ENCODE data around the gene PLEK2.

Gene PLEK2

DNA sequence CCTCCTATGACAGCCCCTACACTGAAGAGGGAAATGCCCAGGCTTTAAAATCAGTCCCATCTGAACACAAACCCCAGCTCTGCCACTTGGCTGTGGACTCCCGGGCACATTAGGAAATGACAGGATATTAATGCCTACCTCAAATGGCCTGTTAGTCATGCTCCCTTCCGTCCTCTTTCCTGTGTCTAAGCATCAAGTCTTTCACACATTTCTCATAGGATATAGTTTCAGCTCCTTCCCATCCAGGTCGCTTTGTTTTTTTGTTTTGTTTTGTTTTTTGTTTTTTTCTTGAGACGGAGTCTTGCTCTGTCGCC lies 16.1 kb downstream of the PLEK2 start:
- DNase-seq = no peak

DNA sequence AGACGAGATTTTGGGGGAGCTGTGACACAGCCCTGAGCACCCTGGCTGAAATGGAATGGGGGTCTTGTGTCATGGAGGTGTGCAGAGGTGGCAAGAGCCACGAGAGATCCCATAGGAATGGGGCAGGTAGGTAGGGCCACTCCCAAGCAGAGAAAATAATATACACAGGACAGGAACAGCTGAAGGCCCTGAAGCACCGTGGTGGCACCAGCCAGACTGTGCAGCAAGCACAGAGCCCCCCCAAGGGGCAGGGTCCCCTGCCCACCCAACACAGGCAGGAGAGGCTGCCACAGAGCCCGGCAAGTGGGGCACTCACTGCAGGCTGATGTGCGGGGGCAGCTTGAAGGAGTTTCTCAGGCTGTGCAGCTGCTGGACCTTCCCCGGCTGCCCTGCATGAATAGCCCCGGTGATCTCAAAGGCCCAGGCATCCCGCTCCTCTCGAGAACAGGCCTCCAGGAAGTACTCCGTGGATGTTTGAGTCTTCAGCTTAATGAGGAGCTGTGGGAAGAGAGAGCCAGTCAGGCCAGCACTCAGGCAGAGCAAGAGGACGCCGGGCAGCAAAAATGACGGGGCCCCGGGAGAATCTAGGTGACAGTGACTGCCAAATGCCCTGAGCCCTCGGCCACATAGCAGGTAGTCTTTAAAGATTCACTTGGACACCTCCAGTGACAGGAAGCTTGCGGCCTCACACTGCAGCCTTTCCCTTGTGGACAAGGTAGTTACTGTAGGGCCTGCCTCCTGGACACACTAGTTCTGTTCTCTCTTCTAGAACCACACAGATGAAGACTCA lies 16.7 kb downstream of the PLEK2 start:
- DNase-seq = no peak

DNA sequence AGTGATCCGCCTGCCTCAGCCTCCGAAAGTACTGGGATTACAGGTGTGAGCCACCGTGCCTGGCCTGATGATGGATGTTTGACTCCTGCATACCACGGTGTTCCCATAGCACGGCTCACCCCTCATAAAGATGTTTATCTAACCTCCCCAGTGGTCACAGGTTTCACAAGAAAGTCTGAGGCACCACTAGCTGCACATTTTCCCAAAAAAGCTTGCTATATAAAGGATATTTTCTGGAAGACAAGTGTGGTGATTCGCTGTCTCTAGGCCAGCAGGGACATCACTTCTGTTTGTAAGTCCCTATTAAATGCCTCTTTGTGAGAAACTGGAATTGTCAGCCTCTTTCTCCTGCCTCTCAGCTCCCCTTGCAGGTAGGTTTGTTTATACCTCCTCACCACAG lies 18.3 kb downstream of the PLEK2 start:
- DNase-seq = no peak

DNA sequence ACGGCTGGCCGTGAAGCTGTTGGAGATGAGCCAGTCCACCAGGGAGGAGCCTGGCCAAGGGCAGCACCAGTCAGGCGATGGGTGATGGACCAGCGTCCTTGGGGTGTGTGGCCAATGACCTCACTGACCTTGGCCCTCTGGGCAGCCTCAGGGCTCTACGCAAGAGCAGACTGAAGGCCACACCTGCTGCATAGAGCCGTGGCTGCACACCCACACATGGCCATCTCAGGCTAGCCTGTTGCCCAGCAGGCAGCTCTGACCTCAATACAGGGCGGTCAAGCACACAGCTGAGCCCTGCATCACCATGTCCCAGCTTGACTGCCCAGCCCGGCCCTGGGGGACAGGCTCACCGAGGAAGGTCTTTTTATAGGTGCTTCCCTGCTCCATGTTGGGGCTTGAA lies 19.2 kb downstream of the PLEK2 start:
- no peak for DNase-seq

DNA sequence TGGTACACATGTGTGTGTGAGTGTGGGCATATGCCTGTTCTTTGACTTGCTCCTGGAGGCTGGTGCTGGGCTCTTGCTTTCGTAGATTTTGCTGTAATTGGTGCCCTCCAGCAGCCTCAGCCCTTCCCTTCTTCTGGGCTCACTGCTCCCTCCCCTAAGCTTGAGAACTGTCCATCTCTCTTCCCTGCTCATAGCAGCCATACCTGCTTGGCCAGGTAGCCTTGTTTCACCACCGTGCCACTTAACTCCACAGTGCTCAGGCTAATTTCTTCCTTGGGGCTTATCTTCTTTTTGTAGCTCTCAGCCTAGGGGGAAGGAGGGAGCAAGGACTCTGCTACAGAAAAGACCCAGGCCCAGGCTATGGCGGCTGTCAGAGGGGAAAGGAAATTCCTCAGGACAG lies 19.8 kb downstream of the PLEK2 start:
- no peak for DNase-seq

DNA sequence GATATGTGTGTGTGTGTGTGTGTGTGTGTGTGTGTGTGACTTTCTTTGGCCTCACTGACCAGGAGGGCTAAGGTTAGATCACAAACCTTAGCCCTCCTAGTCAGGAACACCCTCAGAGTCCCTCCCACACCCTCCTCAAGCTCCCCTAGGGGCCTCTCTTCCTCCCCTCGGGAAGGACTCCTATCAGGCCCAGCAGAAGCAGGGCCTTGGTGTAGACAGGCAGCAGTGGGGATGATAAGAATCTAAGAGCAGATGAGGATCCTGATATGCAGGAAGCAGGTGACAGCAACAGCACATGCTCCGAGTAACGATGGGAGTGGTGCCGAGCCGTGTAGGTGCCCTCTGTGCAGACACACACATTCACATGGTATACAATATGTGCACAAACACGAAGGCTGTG lies 20.7 kb downstream of the PLEK2 start:
- no peak for DNase-seq

DNA sequence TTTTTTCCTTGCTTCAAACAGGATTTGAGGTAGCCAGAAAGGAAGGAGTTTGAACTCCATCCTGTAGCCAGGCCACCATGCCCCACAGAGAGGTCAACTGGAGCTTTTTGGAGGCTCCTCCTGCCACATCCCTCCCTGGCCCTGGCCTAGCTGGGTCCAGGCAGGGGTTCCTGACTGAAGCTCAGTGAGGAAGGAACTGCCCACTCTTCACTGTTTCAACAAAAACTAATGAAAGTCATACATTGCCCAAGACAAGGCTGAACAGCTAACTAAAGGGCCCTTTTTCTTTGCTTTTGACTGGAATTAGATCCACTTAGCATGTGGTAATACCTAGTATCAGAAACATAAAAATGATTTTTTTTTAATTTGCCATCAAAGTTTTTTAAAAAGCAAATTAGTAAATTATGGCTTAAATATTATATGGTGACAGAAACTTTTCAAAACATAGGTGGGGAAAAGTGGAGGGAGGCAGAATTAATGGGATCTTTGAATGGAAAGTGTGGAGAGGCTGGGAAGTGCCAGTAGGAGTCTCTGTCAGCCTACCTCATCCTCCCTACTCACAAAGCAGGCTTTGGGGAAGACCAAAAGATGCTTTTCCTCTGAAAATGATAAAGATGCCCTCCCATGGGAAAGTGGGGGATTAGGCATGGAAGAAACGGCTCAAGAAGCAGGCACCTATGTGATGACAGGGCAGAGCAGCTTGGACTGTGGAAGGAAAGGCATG lies 22.0 kb downstream of the PLEK2 start:
- DNase-seq = no peak

DNA sequence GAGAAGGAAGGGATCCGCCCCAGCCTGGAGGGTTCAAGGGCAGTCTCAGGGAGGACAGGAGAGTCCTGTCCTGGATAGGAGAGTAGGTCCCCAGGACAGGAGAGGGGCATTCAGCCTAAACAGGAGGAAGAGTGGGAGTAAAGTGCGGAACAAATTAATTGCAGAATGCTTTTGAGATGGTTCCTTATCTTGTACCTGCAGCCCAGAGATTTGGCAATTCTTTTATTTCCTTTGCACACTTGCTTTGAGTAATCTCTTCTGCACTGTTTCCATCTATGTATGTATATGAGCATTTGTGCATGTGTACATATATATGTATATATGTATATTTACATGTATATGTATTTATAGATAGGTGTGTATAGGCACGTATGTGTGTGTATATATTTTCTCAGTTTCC lies 22.7 kb downstream of the PLEK2 start:
- DNase-seq = no peak

DNA sequence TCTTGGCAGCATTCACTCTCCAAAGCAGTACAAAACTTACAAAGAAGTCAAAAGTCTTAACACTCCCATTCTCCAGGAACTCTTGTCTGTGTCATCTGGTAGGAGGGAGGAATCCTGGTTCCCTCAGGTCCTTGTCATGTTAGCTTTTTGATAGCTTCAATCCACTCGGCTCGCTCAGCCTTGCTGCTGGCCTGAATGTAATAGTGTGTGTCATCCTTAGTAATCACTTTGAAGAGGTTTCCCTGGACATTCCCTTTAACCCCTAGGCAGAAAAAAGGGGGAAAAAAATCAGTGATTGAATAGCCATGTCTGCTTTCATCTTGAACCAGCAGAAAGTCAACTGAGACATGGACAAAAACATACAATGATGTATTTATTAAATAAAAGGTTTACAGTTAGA lies 24.8 kb downstream of the PLEK2 start:
- DNase-seq = no peak

DNA sequence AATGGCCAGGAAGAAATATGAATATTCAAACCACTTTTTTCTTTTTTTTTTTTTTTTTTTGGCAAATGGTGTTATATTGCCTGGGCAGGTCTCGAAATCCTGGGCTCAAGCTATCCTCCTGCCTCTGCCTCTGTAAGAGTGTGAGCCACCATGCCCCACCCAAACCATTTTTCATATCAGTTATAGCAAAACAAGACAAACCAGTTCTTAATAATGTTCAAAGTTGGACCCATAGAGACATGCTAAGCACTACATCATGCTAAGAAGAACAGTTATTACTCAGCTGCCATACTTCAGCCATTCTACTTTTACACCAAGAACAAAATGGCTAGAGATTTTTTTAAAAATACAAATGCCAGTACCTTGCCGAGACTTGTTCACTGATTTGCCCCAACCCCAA lies 26.3 kb downstream of the PLEK2 start:
- no peak for DNase-seq

DNA sequence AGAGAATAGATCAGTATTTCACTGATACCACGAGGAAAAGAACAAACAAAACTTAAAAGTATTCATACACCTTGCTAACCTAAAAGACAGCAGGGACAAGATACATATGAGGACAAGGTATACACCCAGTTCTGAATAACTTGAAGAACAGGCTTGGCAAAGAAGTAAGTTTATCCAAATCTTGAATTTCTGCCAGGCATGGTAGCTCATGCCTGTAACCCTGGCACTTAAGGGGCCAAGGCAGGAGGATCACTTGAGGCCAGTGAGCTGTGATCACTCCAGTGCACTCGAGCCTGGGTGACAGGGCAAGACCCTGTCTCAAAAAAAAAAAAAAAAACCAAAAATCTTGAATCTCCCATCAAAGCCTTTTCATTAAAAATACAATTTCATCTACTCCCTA lies 26.8 kb downstream of the PLEK2 start:
- no peak for DNase-seq

DNA sequence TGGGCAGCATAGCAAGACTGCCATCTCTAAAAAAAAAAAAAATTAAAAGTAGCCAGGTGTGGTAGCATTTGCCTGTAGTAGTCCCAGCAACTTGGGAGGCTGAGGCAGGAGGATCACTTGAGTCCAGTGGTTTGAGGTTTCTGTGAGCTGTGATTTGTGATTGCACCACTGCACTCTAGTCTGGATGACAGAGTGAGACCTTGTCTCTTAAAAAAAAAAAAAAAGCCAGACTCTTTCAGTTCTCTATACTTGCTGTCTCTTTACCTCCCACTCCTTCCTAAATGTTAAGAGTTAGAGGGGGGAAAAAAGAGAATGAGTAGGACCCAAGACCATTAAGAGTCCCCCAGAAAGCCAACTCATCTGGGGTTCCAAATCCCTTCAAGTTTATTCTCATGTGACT lies 34.0 kb downstream of the PLEK2 start:
- DNase-seq = no peak

DNA sequence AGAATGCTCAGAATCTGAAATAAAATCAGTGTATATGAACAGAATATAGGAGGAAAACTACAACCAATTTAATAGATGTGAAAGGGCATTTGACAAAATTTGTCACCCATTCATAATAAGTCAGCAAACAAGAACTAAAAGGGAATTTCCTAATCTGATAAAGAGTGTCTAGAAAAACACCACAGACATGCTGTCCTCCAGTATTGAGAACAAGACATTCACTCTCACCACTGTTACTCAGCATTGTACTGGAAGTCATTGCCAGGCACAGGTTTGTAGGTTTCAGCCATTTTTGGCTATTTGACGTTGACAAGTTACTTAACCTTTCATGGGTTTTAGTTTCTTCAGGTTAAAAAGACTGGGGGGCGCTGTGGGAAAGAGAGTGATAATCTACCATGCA lies 38.6 kb downstream of the PLEK2 start:
- DNase-seq = no peak

DNA sequence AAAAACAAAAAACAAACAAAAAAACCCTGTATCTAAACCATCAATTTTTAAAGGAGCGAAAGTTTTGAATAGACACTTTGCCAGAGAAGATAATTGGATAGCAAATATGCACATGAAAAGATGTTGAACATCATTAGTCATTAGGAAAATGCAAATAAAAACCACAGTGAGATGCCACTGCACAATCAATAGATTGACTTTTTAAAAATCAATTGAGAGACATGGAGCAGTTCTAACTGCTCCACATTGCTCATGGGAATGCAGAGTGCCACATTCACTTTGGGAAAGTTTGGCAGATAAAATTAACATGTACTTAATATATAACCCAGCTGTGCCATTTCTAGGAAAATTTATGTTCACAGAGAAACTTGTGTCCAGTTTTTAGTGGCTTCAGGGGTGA lies 39.1 kb downstream of the PLEK2 start:
- DNase-seq = no peak

DNA sequence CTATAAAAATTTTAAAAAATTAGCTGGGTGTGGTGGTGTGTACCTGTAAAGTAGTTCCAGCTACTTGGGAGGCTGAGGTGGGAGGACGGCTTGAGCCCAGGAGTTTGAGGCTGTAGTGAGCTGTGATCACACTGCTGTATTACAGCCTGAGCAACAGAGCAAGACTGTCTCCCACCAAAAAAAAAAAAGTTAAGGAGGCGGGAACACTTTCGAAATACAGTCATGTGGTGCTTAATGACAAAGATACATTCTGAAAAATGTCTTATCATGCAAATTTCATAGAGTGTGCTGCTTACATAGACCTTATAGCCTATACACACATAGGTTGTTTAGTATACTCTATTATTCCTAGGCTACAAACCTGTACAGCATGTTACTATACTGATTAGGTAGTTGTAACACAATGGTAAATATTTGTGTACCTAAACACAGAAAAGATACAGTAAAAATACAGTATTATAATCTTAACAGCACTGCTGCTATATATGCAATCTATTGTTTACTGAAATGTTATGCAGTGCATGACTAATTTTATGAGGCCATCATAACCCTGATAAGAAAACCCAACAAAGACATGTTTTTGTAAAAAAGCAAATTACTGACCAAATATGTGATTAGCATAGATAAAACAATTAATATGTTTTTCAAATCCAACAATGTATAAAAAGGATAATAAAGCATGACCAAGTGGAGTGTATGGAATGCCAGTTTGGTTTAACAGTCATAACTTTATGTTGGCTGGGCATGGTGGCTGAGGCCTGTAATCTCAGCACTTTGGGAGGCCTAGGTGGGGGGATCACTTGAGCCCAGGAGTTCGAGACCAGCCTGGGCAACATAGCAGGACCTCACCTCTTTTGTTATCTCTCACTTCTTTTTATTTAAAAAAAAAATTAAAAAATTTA lies 40.5 kb downstream of the PLEK2 start:
- DNase-seq = no peak

DNA sequence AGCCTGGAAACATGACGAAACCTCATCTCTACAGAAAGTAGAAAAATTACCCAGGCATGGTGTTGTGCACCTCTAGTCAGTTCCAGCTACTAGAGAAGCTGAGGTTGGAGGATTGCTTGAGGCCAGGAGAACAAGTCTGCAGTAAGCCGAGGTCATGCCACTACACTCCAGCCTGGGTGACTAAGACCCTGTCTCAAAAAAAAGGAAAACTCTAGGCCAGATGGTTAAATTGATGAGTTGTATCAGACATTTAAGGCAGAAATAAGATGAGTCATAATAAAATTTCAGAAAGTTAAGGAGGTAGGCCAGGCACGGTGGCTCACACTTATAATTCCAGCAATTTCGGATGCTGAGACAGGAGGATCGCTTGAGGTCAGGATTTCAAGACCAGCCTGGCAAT lies 41.1 kb downstream of the PLEK2 start:
- DNase-seq = no peak

DNA sequence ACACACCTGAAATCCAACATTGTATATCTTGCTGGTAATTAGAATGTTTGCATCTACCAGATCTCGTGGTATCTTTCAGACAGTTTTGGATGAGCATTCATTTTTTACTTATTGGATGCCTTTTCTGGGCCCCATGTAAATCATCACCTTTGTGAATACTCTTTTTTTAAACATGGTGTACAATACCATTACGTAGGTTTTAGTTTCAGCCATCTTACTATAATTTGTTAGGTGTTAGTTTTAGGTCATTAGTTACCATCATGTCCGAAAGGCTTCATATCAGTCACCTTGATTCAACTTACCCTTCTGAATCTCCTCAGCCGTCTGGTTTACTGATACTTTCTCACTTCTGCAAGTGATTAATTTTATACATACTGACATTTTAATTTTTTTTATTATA lies 46.5 kb downstream of the PLEK2 start:
- DNase-seq = no peak

DNA sequence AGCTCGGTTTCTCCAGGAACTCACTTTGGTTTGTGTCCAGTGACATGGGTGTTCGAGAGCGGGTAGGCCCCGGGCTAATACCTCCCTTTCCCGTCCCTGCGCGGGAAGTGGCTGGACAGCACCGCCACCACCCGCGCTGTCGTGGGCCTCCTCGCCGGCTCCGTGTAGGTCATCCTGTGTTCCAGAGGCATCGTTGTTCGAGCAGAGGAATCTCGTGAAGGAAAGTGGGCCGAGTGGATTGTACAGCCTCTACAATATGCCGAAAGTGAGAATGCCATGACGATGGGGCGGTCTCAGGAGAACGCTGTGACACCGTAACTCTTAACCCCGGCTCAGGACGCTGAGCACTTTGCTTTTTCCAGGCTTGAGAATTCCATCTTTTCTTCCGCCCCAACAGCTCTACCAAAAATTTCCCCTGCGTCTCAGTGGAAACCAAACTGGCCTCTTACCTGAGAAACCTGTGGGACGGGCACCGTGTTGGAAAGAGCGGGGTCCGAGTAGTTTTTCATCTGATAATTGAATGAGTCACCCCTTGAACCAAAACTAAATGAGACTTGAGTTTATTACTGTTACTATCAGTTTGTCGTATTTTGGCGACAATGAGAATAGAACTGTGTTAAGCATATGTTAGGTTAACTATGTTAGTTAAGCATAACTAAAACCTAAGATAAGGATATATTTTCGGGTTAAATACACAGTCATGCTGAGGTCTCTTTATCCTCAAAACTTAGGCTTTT lies 51.3 kb downstream of the PLEK2 start:
- no peak for DNase-seq

DNA sequence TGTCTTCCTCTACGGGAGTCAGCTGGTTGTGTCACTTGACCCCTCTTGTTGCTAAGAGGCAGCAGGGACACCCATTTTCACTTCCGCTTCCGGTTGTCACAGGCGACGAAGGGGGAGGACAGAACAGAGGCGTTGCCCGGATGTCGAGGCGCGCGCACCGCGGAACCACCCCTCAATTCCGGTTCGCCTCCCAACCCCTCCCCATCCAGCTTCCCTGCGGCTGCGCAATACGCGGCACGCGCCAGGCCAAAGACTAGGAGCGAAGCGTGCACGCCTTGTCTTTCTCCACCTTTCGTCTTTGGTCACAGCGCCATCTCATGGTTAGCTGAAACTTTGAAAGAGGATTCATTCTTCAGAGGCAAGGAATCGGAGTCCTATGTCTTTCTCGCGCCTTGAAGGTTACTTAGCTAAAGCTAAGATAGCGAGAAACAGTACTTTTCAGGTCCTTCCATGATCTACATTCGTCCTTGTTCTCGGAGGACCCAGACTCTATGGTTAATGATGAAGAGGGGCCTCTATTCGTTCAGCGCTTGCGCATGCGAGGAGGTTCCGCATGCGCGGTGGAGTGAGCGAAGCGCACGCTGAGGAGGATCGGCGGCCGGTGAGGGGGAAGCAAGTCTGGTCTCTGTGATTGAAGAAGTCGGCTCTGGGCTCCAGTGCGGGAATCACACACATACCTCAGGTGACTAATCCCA lies 52.0 kb downstream of the PLEK2 start, which contains the start of the genes ATP6V1D and EIF2S1:
Gene ATP6V1D, minus strand, starts transcription at position 30 of the 695 bp plus-strand sequence. CDS start 106 bp downstream, outside the sequence.
Gene EIF2S1, plus strand, starts transcription at position 554 of the 695 bp plus-strand sequence. CDS start 4,440 bp downstream, outside the sequence.
- peak; percentile 98 to 99 for DNase-seq

DNA sequence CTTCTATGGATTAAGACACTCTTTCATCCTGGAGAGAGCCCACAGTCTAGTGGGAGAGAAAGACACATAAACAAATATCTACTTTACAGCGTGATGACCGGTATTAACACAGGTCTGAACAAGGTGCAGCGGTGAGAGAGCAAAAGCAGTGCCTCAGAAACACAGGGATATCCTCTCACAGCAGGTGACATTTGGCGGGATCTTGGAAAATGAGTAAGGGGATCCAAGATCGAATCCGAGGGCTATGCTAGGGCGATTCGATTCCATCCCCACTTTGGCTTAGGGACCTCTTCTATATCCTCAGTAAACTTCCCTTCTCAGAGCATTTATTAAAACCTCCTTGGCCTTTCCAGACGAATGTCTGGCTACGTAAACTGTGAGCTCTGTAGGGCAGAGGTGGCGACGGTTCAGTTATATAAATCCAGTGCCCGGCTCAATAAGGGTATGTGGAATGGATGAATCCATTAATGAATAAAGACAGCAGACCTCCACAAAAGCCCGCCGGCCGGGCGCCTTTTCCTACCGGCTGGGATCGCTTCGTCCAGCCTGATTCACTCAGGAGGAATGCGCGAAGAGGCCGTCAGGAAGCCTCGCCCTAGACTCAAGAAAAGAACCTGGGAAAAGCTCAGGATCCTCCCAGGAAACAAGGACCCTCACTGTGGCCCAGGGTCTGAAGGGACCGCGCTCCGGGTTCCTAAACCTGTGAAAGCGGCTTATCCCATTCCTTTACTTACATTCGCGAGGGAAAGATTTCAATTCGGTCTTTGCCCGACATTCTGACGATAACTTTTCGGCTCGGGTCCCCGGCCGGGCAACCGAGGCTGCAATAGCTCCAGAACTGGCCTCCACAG lies 52.8 kb downstream of the PLEK2 start:
- no peak for DNase-seq

DNA sequence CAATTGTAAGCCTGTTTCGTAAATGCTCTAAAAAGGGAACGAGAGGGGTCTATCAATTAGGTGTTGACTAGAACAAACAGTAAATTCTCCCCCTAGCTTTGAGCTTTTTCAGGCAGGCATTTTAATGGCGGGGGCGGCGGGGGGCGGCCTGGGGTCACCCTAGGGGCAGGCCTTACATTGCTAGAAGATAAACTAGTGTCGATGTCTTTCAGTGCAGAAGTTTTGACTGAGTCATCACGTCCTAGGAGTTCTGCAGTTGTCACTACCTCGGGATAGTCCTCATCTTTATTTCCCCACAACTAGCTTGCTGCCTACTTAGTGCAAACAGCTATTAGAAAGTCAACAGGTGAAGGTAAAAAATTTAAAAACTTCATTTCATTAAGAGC lies 54.0 kb downstream of the PLEK2 start:
- DNase-seq = no peak
